Measurements from ENCODE around the gene RNF207.

- TF ChIP-seq EZH2 (IDR thresholded peaks at IDR 0.05) (no peak), POLR2AphosphoS5 (IDR thresholded peaks at IDR 0.05; ENCODE audit: borderline replicate concordance, low read depth, low read length) (no peak)
Measured at GRCh38 chr1:6225651-6226050, 19.7 kb downstream of the RNF207 start.
